HepG2 (cell line): Measurements from ENCODE around the gene KRT17.

Experiments
- DNMT3B ChIP-seq: conservative IDR thresholded peaks from 2 replicates; pipeline ENCODE4 v1.6.1; 2016; ENCODE audit warnings: missing biosample characterization, control low read depth
- HMGXB4 ChIP-seq, 2 experiments: sonication (generic) in 1 of 2; formaldehyde crosslinking in 1 of 2; IDR thresholded peaks; 2 replicates each; pipeline versions ENCODE4 v1.4.0 to v1.6.1; 2018 to 2020; ENCODE audit warnings: missing genetic modification reagents in 2 of 2, borderline replicate concordance in 1 of 2, low read depth in 1 of 2, mild to moderate bottlenecking in 1 of 2, missing biosample characterization in 1 of 2
- NFYB ChIP-seq: sonication (generic); formaldehyde crosslinking; IDR thresholded peaks from 2 replicates; pipeline ENCODE4 v1.4.0; 2020; ENCODE audit warnings: missing genetic modification reagents
- PPARG ChIP-seq: conservative IDR thresholded peaks from 2 replicates; pipeline ENCODE4 v1.6.1; 2016; ENCODE audit warnings: missing biosample characterization, missing genetic modification reagents
- PRPF4 ChIP-seq: fragments of 200-400 bp; formaldehyde crosslinking; IDR thresholded peaks from 2 replicates; pipeline ENCODE4 v1.6.1; 2016; ENCODE audit warnings: low read length, low read depth; ENCODE audit not compliant: poor library complexity, severe bottlenecking
- SNAPC4 ChIP-seq: sonication (generic); formaldehyde crosslinking; IDR thresholded peaks from 2 replicates; pipeline ENCODE4 v1.4.0; 2020; ENCODE audit warnings: mild to moderate bottlenecking, missing genetic modification reagents
- ZNF468 ChIP-seq: sonication (generic); formaldehyde crosslinking; IDR thresholded peaks from 2 replicates; pipeline ENCODE4 v1.8.0; 2022; ENCODE audit warnings: mild to moderate bottlenecking, moderate library complexity, missing genetic modification reagents
- ZSCAN29 ChIP-seq: sonication (generic); formaldehyde crosslinking; conservative IDR thresholded peaks from 2 replicates; pipeline ENCODE4 v1.4.0; 2020; ENCODE audit warnings: mild to moderate bottlenecking, missing genetic modification reagents

GRCh38 chr17:41657176-41657754, 32.9 kb upstream of the KRT17 start:
- TF ChIP-seq ZSCAN29 (CRISPR knock-in tag), result no peak
- no peak for TF ChIP-seq ZNF468 (CRISPR knock-in tag)
- no peak for TF ChIP-seq PPARG
- TF ChIP-seq PRPF4, result no peak
- TF ChIP-seq DNMT3B (CRISPR knock-in tag), result no peak
- TF ChIP-seq NFYB (CRISPR knock-in tag), result no peak
- TF ChIP-seq SNAPC4 (CRISPR knock-in tag), result no peak
- TF ChIP-seq HMGXB4 (CRISPR knock-in tag; IDR thresholded peaks at IDR 0.05; ENCODE audit: borderline replicate concordance in 1 of 2, low read depth in 1 of 2), result no peak
